ENCODE measurements around the gene LRRC9.
"Not testable (repeated sequence)": the region's sequence is repeated elsewhere in the genome, so short reads cannot be mapped to it uniquely, and the experiment has no call there.

The LRRC9 gene

GRCh38 chr14:59942296-59942862 lies 22.4 kb downstream of the LRRC9 start:
- DNase-seq; intact Hi-C loops (cut with DNase I): not testable (repeated sequence)

GRCh38 chr14:59944909-59945308 lies 25.0 kb downstream of the LRRC9 start:
- intact Hi-C loops (cut with DNase I): no loop called here
- DNase-seq: no peak

GRCh38 chr14:59952141-59952540 lies 32.2 kb downstream of the LRRC9 start:
- intact Hi-C loops (cut with DNase I); DNase-seq: not testable (repeated sequence)

- intact Hi-C loops (cut with DNase I); DNase-seq: not testable (repeated sequence)
Observed at GRCh38 chr14:59957890-59958289, 37.9 kb downstream of the LRRC9 start.

GRCh38 chr14:59959668-59960067 lies 39.7 kb downstream of the LRRC9 start:
- DNase-seq: no peak
- intact Hi-C loops (cut with DNase I): no loop called here

GRCh38 chr14:59961518-59962062 lies 41.6 kb downstream of the LRRC9 start:
- DNase-seq: no peak
- intact Hi-C loops (cut with DNase I): no loop called here

GRCh38 chr14:59964251-59965007 lies 44.5 kb downstream of the LRRC9 start:
- intact Hi-C loops (cut with DNase I): loop anchor here (5.0 kb wide), 2 partner anchors 203 to 223 kb away; partner anchors contain the start of gene DHRS7
- DNase-seq: no peak

- intact Hi-C loops (cut with DNase I): loop anchor here (5.0 kb wide), 2 partner anchors 198 to 218 kb away; partner anchors contain the start of gene DHRS7
- no peak for DNase-seq
Observed at GRCh38 chr14:59969319-59969718, 49.4 kb downstream of the LRRC9 start.

GRCh38 chr14:59981564-59981963 lies 61.6 kb downstream of the LRRC9 start:
- no peak for DNase-seq
- intact Hi-C loops (cut with DNase I): no loop called here

- DNase-seq: no peak
- intact Hi-C loops (cut with DNase I): no loop called here
Observed at GRCh38 chr14:59983048-59983447, 63.1 kb downstream of the LRRC9 start.

- intact Hi-C loops (cut with DNase I): no loop called here
- no peak for DNase-seq
Observed at GRCh38 chr14:59986556-59987059, 66.7 kb downstream of the LRRC9 start.

GRCh38 chr14:59997449-59997848 lies 77.5 kb downstream of the LRRC9 start:
- intact Hi-C loops (cut with DNase I): no loop called here
- DNase-seq: no peak

GRCh38 chr14:59997966-59998365 lies 78.0 kb downstream of the LRRC9 start:
- intact Hi-C loops (cut with DNase I): no loop called here
- no peak for DNase-seq

GRCh38 chr14:59998564-59998963 lies 78.6 kb downstream of the LRRC9 start:
- no peak for DNase-seq
- intact Hi-C loops (cut with DNase I): no loop called here

GRCh38 chr14:60002819-60003492 lies 83.0 kb downstream of the LRRC9 start:
- intact Hi-C loops (cut with DNase I): no loop called here
- DNase-seq: peak in 24 of 42 donors; percentile 2 to 45 (median 10)

GRCh38 chr14:60003991-60004390 lies 84.0 kb downstream of the LRRC9 start:
- intact Hi-C loops (cut with DNase I): no loop called here
- DNase-seq: no peak

- no peak for DNase-seq
- intact Hi-C loops (cut with DNase I): no loop called here
Observed at GRCh38 chr14:60008042-60008441, 88.1 kb downstream of the LRRC9 start.

- DNase-seq; intact Hi-C loops (cut with DNase I): not testable (repeated sequence)
Observed at GRCh38 chr14:60010263-60010662, 90.3 kb downstream of the LRRC9 start.

- intact Hi-C loops (cut with DNase I): no loop called here
- DNase-seq: no peak
Observed at GRCh38 chr14:60014402-60014801, 94.5 kb downstream of the LRRC9 start.

- intact Hi-C loops (cut with DNase I): no loop called here
- DNase-seq: no peak
Observed at GRCh38 chr14:60021619-60022018, 101.7 kb downstream of the LRRC9 start.
